Glomerular endothelial cell (primary cell): ENCODE measurements around the gene THAP10. TPM values are rescaled to one million over a fixed set of nuclear protein-coding genes. Genes with fewer than 3 reads are reported as not detected.
A peak's percentile ranks its signal among the peaks of the same experiment; 100 is the strongest.
"Not testable (repeated sequence)": the region's sequence is repeated elsewhere in the genome, so short reads cannot be mapped to it uniquely, and the experiment has no call there.

Source experiments
- DNase-seq: peaks from one replicate; pipeline ENCODE4 v3.0.0-alpha.2; 2011; ENCODE audit warnings: low read depth, low spot score; ENCODE audit errors: extremely low read depth
- total RNA-seq: library from RNA; depleted of rRNA; stranded (reverse); fragments of >200 nt; gene quantifications from 2 replicates; pipeline ENCODE4 v1.2.3, GENCODE V29; 2015

THAP10 gene
- 3.0 and 4.4 TPM in 2 replicates for total RNA-seq

DNA sequence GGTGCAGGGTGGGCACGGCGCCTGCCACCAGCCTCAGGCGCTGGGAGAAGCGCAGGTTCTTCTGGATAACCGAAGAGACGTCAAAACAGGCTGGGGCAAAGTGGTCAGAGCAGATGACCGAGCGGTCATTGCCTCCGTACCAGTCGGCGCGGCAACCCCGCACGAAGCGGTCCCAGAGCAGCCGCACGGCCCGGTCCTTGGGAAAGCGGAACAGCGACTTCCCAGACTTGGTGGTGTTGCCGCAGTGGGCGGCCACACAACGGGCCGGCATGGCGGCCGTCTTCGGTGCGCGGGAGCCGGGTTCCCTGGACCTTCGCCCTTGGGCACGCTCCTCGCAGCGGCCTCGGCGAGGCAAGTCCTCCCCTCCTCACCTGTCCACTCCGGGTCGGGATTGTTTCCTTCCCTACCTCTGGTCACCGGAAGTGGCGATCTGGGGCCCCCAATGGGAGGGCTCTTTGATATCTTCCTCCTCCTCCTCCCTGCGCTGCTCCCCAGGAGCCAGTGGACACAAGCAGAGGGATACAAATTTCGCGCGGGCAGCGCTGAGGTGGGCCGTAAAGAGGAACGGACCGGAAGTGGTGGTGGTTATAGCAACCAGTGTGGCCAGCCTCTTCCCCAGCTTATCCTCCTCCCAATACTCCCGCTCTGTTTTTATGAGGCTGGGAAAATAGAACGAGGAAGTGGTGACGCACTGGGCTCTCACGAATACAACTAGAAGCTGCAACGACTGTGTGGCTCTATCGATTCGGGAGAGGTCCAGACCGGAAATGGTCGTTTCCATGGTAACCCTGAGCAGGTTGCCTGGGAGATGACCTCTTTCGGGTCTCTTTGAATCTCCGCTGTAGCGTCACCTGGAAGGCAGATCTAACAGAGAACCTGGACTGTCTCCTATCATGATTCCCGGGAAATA is at the start of gene THAP10, which contains the start of gene LRRC49:
TSS of gene THAP10 (minus strand) at position 432 of the 910 bp plus-strand sequence. CDS start at position 271, 161 bp downstream.
TSS of gene LRRC49 (plus strand) at position 825 of the 910 bp plus-strand sequence. CDS start at position 894, 69 bp downstream.
- DNase-seq, result peak; percentile 96

DNA sequence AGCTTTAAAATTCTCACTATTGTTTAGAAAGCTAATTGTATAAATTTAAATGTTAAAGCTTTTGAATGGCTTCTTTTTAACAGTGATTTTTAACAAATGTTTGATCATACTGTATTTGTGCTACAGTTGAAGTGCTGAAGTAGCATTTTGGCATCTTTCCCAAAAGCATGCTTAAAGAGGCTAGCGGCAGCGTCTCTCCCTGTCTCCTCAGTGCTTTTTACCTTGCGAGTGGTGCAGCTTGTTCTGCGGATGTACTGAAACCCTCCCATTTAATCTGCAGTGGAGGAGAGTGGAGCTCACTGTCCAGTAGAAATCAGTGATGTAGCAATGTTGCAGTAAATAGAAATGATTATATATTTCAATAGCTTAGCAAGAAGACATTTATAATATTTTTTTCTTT is 44.1 kb upstream of the THAP10 start:
- no peak for DNase-seq

DNA sequence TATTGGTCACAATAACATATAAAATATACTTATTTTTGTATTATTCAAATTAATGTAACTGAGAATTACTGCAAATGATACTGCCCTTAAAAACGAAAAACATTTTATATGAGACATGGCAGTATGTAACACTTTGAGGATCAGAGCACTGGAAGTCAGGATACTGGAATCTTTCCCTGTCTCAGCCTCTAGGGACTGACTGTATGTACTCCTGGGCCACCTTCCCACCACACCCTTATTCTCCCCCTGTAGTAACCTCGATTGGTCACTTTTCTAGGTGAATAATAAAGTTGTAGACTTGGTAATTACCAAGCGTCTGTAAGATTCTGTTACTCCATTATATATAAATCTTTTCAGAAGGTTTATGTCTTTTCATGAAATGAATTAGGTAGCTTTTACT is 43.4 kb upstream of the THAP10 start:
- DNase-seq, result no peak

DNA sequence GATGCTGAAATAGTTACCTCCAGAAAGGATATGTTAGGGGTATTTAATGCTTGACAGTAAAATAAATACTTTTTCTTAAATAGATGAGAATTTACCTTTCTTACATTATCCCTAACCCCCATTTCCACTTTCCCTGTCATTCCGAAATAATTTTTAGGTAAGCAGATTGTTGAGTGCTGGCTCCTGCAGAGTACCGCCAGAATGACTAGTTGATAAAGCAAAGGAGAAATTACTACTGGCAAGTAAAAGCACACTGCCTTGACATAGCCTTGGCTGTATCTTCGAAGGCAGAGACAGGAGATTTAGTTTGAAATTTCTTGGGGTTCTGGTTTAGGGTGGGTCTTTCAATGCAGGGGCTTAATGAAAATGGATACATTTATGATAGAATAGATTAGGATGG is 41.2 kb upstream of the THAP10 start:
- no peak for DNase-seq

DNA sequence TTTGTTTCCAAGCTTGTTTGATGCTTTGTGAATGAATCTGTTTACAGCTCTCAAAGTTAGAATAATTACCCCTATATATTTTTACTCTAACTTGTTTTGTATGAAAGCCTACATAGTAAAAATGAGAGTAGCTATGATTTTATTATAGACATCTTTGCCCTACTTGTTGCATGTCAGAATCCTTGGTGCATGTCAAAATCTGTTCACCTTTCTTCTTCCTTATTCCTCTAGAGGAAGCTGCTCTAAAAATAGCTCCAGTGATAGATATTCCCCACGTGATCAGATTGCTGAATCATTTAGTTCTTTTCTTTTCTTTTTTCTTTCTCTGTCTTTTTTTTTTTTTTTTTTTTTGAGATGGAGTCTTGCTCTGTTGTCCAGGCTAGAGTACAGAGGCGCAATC is 40.2 kb upstream of the THAP10 start:
- DNase-seq, result no peak

DNA sequence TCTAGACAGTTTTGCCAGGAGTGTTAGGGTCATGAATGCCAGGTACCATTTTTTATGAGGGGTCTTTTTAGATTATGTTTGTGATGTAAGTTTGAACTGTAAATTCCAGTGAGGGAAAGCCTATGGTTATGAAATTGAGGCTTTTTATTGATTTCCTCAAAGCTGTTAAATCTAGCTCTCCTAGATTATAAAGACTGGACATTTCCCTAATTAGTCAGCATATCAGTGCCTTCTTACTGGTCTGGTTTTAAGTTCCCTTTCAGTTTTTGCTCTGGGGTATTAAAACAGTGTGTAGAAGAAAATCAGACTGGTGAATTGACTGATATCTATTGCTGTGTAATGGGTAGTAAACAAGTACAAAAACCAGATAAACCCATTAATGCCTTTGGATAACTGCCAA is 39.6 kb upstream of the THAP10 start:
- no peak for DNase-seq

DNA sequence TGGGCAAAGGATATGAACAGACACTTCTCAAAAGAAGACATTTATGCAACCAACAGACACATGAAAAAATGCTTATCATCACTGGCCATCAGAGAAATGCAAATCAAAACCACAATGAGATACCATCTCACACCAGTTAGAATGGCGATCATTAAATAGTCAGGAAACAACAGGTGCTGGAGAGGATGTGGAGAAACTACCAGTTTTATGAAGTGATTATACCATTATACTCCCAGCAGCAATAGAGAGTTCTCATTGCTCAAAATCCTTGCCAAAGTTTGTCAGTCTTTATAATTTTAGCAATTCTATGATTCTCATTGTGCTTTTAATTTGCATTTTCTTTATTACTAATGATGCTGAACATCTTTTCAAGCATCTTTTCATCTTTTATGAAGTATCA is 34.7 kb upstream of the THAP10 start:
- not testable (repeated sequence) for DNase-seq

DNA sequence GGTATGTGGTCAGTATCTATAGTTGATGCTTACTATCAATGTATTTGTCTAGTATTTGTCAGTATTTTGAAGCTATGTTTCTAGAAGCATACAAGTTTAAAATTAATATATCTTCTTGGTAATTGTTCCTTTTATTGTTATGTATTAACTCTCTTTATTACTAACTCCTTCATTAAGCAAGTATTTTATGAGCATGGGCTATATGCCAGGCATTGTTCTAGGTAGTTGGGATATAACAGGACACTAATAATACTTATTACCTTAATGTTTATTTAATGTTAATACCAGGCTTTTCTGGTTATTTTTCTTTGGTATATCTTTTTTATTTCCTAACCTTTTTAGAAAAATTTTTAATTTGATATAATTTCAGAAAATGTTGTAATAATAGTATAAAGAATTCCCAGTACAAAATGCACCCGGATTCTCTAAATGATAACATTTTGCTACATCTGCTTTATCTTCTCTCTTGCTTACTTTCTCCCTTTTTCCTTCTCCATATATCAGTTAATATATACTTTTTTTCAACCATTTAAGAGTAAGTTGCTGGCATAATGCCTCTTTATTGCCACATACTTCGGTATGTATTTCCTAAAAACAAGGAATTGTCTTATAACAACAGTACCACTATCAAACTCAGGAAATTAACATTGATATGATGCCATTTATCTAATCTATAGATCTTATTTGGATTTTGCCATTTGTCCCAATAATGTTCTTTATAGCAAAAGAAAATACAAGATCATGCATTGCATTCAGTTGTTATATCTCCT is 31.3 kb upstream of the THAP10 start:
- no peak for DNase-seq

DNA sequence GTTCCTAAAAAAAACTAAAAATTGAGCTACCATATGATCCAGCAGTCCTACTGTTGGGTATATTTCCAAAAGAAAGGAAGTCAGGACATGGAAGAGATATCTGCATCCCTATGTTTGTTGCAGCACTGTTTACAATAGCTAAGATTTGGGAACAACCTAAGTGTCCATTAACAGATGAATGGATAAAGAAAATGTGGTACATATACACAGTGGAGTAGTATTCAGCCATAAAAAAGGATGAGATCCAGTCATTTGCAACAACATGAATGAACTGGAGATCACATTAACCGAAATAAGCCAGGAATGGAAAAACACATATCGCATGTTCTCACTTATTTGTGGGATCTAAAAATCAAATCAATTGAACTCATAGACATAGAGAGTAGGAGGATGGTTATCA is 29.9 kb upstream of the THAP10 start:
- DNase-seq, result no peak

DNA sequence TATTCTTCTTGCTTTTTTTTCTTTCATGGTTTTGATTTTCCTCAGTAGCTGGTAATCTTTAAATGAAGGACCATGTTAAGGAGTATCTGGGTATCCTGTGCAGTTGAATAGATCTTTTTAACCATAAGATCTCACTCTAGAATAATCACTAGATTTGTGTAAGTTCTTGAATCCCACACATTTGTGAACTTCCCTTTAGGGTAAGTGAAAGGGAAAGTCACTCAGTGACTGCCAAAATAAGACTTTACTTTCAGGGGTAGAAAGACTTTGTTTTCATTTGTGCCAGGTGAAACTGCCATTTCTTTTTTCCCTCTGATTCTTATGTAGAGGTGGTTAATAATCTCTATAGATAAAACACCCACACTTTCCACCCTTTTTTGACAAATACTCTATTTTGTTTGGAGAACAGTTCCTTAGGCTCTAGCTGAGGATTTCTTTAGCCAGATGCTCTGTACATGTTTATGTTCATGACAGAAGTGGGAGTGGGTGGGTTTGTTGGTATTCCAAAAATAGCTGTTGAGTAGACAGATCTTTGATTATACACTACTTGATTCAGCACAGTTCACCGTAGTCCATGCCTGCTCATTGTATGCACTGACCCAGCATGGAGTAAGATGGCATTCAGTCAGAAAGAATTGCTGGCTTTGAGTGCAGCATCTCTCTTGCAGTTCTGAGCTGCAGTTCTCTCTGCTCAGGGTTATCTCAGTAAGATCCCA is 28.9 kb upstream of the THAP10 start:
- DNase-seq, result no peak

DNA sequence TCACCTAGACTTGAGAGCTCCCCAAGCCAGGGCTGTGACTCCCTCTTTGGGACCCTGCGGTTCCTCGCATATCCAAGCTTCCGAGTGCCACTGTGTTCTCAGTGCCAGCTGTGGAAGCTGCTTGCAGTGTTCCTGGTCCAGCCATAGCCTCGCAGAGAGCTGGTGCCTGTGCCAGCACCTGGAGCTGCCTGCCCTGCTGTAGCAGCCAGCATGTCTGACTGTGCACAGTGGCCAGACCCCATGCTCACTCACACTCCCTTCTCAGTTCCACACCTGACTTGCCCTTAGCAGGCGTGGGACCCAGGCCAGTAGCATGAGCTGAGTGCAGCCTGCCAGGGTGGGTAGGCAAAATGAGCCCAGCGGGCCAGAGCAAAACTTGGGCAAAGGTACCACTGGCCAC is 25.7 kb upstream of the THAP10 start:
- no peak for DNase-seq

DNA sequence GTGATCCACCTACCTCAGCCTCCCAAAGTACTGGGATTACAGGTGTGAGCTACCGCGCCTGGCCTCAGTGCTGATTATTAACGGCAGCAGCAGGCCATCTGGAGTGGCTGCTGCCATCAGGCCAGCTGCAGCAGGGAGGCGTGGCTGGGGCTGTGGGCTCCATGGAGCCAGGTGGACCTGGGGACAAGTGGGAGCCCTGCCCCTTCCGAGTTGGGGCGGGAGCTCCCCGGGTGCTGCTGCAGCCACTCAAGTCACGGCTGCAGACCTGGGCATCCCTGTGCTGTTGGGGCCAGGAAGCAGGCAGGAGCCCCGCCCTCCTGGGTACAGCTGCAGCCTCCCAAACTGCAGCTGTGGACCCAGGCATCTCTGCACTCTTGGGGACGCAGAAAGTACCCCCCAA is 24.3 kb upstream of the THAP10 start:
- no peak for DNase-seq

DNA sequence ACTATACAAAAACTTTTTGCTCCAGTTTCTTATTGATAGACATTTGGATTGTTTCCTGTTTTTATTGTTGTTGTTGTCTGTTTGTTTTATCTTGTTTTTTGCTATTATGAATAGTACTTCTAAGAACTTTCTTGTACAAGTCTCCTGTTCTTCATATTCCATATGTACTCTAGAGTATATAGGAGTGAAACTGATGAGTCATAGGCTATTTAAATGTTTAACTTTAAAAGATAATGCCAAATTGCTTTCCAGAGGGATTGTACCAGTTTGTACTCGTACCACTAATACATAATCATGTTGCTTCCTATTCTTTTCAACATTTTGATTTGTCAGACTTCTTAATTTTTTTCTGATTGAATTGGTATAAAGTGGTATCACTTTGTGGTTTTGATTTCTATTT is 20.0 kb upstream of the THAP10 start:
- no peak for DNase-seq

DNA sequence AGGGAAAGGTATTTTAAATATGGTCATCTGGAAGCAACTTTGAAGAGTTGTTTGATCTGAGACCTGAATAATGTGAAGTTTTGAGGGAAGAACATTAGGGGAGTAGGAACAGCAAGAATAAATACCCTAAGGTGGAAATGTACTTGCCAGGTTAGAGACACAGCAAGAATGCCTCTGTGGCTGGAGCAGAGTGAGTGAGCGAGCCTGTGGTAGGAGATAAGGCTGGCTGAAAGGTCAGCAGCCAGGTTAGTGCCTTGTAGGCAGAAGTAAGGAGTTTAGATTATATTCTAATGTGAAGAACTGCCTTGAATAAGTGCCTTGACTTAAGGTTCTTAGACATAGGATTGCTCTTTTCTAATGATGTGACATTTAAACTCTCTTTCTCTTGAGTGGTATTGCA is 18.7 kb upstream of the THAP10 start:
- no peak for DNase-seq

DNA sequence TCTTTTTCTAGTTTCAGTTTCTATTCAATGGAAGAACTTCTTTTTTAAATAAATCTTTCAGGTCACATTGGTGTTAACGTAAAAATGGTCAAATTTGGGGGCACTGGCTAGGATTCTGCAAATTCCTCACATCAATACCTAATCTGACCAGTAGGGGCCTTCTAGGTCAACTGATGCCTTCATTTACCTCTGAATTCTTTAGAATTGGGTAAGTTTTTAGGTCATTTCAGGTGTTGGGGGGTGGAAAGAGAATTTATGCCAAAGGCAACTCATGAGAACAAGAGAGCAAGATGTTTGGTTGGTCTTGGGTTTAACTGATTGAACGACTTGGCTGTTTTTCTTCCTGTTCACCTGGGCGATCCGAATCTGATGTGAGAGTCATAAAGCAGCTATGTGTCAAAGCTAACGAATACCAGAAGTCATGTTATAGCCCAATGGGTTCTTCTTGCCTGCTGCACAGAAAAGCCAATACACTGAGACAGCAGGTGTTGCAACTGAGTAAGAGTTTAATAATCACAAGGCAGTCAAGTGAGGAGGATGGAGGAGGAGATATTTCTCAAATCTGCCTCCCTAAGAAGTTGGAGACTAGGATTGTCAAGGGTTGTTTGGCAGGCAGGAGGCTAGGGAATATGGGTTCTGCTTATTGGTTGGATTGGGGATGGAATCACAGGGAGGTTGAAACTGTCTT is 15.7 kb upstream of the THAP10 start:
- no peak for DNase-seq

DNA sequence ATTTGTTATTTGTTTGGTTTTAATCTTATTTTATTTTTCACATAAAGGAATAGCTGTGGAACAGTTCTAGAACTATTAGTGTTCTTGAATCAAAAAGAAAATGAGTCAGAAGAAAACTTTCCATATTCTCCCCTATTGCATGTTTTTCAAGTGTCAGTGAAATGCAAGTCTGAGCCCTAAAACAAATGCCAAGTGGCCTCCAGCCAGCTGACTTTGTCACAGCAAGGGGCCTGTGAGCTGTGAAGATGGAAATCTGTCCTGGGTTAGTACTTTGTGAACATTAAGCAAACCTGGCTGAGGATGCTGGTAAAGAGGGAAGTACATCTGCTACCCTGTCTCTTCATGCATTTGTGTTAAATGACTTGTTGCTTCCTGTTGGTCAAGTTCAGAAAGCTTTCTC is 14.6 kb upstream of the THAP10 start:
- DNase-seq, result no peak

DNA sequence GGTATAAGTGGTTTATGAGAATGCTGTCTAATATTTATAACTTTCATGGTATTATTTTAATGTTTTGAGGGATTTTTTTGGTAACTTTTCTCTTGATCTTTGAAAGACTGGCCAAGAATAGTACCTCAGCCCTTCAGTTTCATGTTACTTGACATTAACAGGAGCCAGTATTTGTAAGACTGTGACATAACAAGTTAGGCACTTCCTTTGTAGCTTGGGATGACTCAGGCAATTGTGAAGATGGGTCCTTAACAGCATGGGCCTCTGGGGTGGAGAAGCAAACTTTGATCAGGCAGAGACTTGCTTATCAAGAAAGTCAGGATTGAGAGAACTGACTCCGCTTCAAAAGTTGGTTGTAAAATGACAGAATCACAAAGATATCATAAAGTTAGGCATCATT is 9.9 kb upstream of the THAP10 start:
- peak; percentile 39 for DNase-seq

DNA sequence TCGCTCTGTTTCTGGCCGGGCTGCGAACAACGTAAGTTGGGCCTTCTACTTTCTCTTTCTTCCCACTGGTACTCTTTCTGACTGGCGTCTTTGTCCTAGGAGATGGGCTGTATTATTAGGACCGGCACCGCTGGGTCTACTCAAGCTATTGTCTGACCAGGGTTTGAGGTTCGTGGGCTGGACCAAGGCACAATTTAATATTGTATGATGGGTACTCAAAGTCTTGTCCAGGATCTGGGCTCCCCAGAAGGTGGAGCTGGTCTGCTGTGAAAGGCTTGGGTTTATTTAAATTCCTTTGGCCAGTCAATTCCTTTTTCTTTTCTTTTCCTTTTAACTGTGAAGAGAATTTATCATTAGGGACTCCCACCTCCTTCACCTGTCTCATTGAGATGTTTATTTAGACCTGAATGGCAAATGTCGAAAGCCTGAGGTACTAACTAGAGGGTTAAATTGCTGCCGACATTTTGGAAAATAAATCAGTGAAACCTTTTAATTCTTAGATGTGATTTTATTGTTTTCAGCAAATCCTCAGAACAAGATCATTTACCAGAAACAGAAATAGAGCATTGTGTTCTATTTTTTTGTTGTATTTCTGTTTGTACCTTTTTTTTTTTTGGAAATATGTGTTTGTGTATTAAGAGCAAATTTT is 803 bp upstream of the THAP10 start:
- peak; percentile 29 for DNase-seq

DNA sequence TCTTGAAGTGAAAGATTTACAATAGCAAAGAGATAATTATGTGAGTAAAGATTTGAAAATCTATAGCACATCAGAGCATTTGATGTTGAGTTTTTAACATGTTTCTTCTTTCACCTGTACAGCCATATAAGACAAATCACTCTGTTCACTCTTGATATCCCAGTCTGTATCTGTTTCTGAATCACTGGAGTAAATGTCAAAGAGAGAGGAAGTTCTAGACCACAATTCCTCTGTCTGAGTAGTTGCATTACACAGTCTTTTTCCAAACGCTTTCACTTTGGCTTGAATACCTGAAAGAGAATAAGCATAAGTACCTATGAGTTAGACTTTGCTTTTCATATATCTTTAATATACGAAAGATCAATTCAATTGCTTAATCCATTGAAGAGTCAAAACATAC is 9.9 kb downstream of the THAP10 start:
- DNase-seq, result no peak

DNA sequence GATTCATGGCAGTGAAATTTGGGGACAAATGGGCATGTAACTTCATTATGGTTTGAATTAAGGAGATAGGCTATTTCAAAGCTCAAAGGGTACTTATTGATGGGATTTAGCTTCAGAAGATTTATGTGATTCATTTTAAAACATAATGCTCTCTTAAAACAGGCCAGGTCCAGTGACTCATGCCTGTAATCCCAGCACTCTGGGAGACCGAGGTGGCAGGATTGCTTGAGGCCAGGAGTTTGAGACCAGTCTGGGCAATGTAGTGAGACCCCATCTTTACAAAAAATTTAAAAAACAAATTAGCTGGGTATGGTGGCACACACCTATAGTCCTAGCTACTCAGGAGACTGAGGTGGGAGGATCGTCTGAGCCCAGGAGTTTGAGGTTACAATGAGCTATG is 11.5 kb downstream of the THAP10 start:
- DNase-seq, result no peak
